HUDEP-2 (cell line): ENCODE measurements around the gene RPS10.

ENCODE experiments used
- DNase-seq, 76 experiments: peaks; one replicate each; lab custom pipeline; 2025; ENCODE audit not compliant: unreplicated experiment in 76 of 76; lab: John Stamatoyannopoulos, UW

RPS10 gene

DNA sequence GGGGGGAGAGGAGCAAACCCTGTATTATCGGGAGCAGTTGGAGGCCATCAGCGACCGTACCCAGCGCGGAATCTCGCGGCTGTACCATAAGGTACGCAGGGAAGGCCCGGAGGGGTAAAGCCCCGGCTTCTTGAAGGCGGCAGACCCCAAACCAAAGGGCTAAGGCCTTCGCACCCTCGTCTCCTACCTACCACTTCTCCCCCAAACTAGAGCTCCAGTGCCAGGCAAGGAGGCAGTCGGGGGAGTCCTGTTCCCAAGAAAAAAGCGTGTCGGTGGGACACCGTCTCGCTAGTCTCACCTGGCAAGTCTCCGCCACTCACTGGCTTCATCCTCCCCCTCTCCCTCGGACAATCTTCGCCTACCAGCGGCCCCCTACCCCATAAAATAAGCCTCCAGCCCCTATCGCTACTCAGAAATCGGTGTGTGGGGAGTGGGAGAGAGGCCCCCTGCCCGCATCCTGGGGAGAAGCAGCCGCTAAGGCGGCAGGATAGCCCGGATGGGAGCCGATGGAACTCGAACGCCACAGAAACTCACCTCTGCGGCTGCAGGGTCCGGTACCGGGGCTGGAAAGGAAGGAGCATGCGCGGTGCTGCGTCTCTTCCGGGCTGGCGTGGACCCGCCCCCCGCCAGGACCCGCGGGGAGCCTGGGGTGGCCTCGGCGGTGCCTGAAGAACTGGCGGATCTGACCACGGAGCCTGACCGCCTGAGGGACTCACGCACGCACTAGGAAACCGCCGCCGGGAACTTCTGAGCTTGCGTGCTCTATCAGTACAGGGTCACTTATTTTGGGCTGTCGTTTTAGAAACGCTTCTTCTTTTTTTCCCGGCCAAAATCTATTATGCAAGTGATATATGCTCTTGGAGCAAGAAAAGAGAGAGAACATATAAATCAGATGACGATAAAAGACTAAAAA lies at the start of gene RPS10:
TSS of gene RPS10 (minus strand) at position 572 of the 913 bp plus-strand sequence. CDS start 848 bp downstream, outside the sequence.
- DNase-seq: peak in 75 of 76 experiments; percentile 66 to 98 (median 93)

DNA sequence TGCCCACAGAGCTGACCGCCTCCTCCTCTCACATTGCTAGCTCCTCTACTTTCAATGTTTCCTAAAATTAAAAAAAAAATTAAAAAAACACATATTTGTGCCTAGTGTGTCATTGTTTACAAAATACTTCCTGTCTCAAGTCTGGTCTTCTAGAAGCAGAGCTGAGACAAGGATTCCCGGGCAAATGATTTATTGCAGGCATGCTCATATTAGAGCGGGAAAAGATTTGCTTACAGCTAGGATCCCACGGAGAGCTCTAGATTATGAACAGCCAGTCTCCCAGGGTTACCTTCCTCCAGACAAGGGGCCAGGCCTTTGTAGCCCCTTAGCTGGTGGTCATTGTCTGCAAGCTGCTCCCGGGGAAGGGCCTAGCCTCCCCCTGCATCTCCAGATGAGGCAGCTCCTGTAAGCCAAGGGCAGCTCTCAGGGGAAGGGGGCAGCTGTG lies 49.4 kb upstream of the RPS10 start:
- no peak for DNase-seq

DNA sequence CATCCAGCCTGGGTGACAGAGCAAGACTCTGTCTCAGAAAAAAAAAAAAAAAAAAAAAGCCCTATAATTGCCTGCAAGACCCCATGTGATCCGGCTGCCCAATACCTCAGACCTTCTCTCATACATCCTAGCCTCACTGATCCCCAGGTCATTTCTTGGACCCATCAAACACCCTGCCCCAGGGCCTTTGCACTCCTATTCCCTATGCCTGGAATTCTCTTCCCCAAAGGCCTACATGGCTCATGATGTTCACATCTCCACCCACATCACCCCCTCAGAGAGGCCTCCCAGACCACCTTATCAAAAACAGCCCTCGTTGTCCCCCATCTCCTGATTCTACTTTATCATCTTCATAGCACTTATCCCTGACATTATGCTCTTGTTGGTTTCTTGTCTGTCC lies 48.9 kb upstream of the RPS10 start:
- no peak for DNase-seq

DNA sequence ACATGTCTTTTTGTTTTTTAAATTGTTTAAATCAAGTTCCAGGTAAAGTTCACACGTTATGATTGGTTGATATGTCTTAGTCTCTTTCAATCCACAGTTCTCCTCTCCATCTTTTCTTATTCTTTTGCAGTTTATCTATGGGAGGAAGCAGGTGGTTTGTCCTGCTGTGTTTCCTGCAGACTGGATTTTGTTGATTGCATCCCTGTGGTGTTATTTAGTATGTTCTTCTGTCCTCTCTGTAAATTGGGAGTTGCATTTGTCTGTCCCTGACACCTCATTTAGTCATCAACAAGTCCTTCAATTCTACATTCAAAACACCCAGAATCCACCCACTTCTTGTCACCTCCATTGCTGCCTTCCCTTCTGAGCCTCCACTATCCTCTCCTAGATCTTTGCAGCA lies 48.1 kb upstream of the RPS10 start:
- no peak for DNase-seq

DNA sequence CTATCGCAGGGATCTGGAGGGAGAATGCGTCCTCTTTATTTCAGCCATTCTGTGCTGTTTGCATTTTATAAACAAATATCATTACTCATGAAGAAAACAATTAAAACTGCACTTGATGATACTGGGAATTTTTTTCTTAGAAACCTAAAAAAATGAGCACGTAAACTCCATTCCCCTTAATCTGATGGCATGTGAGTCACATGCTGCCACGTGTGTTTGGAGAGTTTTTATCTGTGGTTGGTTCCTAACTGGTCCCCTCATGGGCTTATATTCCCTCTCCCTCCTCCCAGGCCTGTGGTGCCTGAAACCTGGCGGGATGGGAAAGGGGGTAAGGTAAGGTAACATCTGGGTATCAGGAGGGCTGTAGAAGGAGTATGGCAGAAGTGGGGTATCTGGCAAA lies 46.6 kb upstream of the RPS10 start:
- peak in 1 of 76 experiments; percentile 29 for DNase-seq

GRCh38 chr6:34469499-34469898 lies 43.6 kb upstream of the RPS10 start:
- DNase-seq: no peak

DNA sequence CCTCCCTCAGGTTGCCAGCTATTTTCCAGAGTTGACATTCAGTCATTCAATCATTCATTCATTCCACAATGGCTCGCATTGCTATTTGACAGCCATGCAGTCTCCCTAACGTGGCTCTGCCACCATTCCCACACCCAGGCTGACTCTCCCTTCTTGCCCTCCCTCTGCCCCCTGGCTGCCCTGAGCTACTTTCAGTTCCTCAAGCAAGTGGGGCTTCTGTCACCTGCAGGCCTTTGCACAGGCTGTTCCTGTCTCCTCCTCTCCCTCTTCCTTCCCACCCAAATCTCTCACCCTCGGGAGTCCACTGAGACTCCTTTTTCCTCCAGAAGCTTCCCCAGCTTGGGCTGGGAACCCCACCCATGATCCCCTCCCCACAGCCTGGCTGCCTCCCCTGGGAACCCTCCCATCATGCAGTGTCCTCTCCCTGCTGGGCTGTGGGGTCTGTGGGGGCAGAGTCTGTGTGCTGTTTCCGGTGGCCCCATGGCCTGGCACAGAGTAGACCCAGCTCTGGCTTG lies 42.6 kb upstream of the RPS10 start:
- DNase-seq: no peak

GRCh38 chr6:34466242-34467185 lies 40.6 kb upstream of the RPS10 start:
- DNase-seq: no peak

GRCh38 chr6:34465531-34466241 lies 39.8 kb upstream of the RPS10 start, which contains the start of gene PACSIN1:
Gene PACSIN1 (plus strand): TSS chr6:34466076. CDS start chr6:34526306, 60,230 bp downstream.
- peak in 15 of 76 experiments; percentile 11 to 39 (median 19) for DNase-seq

DNA sequence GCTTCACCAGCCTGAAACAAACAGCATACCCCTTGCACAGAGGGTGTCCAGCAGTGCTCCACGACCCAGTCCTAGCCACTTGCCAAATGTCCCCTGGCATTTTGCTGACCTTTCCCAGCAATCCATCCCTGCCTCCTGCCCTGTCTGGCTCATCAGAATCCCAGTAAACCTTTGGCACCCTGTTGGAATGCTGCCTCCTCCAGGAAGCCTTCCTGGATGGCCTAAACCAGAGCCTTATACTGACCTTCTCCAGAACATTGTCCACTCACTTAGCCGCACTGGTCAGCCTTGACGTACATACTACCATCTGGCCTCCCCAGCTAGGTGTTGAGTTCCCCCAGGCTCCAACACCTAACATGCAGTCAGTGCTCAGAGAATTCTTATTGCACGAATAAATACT lies 38.0 kb upstream of the RPS10 start:
- DNase-seq: no peak

- no peak for DNase-seq
These were observed 37.4 kb upstream of the RPS10 start for GRCh38 chr6:34463299-34463698.

DNA sequence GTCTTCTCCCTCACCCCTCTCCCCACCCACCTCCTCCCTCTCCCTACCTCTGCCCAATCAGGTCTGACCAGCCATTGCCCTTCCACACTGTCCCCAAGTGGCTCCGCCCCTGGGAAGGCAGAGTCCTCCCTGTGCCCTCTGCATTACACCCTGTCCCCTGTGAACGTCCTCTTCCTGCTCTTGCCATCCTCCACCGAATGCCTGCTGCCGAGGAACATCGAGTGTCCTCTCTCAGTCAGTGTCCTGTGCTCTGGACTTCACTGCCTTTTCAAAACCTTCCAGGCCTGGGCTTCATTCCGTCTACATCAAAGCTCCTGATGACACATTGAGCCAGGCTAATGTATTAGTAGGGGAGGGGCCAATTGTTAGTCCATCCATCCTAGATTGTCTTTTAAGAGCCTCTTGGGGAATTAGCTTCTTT lies 36.7 kb upstream of the RPS10 start:
- peak in 39 of 76 experiments; percentile 12 to 65 (median 34) for DNase-seq

- DNase-seq: no peak
These were observed 36.1 kb upstream of the RPS10 start for GRCh38 chr6:34462010-34462409.

DNA sequence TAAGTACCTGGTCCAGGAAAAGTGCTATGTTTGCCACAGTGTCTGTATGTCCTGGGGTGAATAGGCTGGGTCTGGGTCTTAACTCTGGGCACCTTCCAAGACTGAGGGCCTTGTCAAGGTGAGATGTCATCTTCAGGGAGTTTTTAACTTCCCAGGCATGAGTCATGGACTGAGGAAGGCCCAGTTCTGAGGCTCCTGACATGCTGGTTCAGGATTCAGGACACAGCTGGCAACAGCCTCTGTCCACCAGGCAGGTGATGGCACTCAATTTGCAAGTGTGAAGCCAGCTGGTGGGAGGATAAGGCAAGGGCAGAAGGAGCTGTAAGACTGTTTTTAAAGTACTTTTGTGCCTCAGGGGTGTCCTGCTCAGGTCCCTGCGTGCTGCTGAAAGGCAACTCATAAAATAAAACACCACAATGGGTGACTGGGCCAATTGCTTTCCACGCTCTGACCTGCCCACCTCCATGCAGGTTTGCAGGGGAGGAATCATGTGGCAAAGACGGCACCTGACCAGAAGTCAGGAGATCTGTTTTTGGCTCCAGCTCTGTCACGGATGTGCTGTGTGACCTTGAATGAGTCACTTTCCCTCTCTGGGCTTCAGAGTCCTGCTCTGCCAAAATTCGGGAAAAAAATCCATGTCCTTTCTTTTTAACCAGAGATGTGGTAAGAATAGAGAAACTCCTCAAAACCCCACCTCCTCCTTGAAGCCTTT lies 35.1 kb upstream of the RPS10 start:
- no peak for DNase-seq

- DNase-seq: peak in 55 of 76 experiments; percentile 12 to 78 (median 45)
These were observed 34.2 kb upstream of the RPS10 start for GRCh38 chr6:34459899-34460593.

DNA sequence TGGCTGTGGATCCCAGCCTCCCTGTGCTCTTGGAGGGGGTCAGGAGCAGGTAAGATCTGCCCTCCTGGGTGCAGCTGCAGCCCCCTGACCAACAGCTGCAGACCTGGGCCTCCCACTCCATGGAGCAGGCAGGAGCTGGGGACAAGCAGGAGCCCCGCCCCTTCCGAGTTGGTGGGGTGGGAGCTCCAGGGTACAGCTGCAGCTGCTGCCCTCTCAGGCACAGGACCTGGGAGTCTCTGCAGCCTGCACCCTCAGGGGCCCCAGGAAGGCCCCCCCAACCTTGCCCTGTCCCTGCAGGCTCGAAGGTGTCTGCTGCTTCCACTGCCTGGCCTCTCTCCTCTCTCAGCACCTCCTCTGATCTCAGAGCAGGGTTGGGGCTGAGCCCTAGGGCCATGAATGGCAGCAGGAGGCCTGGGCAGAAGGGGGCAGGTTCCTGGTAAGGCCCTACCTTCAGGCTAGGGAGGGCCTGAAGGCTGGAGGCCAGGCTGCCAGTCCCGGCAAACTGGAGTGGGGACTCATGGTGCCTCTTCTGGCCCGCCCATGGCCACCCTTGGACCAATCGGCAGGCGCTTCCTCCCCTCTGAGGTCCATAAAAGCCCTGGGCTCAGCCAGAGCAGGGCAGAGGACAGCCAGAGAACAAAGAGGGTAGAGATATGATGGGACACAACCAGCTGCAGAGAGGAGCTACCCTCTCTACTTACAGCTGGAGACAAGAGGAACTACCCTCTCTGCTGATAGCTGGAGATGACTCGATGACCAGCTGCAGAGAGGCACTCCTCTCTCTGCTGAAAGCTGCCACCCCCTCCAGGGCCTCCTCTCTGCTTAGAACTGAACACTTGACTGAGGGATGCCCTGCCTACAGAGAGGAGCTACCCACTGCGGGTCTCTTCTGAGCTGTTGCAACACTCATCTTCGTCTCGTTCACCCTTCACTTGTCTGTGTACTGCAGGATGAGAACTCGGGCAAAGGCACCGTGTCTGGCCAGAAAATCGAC lies 32.2 kb upstream of the RPS10 start:
- peak in 13 of 76 experiments; percentile 24 to 67 (median 47) for DNase-seq

GRCh38 chr6:34457382-34457741 lies 31.5 kb upstream of the RPS10 start:
- peak in 23 of 76 experiments; percentile 11 to 54 (median 29) for DNase-seq

GRCh38 chr6:34455831-34456230 lies 30.0 kb upstream of the RPS10 start:
- no peak for DNase-seq
